Choroid plexus epithelial cell (primary cell): ENCODE data around the gene RXFP2.
A peak's percentile ranks its signal among the peaks of the same experiment; 100 is the strongest.

ENCODE experiments used
- DNase-seq: peaks from one replicate; pipeline ENCODE4 v3.0.0-alpha.2; 2010; ENCODE audit warnings: low read depth
- H3K4me3 ChIP-seq: 2 replicates; pipeline ENCODE4 v1.5.1; 2011; ENCODE audit warnings: low read depth, mild to moderate bottlenecking, control low read depth, low read length, moderate library complexity
- CTCF ChIP-seq: conservative IDR thresholded peaks from 2 replicates; pipeline ENCODE4 v1.5.1; 2011; ENCODE audit warnings: low read depth, mild to moderate bottlenecking, control low read depth, inconsistent platforms, low read length, moderate library complexity

Gene RXFP2

GRCh38 chr13:31794452-31794851 lies 55.1 kb downstream of the RXFP2 start:
- DNase-seq, result no peak
- TF ChIP-seq CTCF, result no peak
- no peak overlapping the region for H3K4me3 ChIP-seq

GRCh38 chr13:31797154-31797775 lies 57.9 kb downstream of the RXFP2 start:
- peak; percentile 54 for TF ChIP-seq CTCF
- H3K4me3 ChIP-seq, result no peak overlapping the region
- peak; percentile 54 for DNase-seq

- TF ChIP-seq CTCF, result no peak
- no peak for DNase-seq
- no peak overlapping the region for H3K4me3 ChIP-seq
These were observed 58.9 kb downstream of the RXFP2 start for GRCh38 chr13:31798189-31798588.

GRCh38 chr13:31801088-31801487 lies 61.8 kb downstream of the RXFP2 start:
- no peak for TF ChIP-seq CTCF
- H3K4me3 ChIP-seq, result no peak overlapping the region
- DNase-seq, result no peak

GRCh38 chr13:31803311-31803710 lies 64.0 kb downstream of the RXFP2 start:
- TF ChIP-seq CTCF, result no peak
- no peak overlapping the region for H3K4me3 ChIP-seq
- DNase-seq, result no peak

- no peak overlapping the region for H3K4me3 ChIP-seq
- no peak for TF ChIP-seq CTCF
- no peak for DNase-seq
These were observed 66.5 kb downstream of the RXFP2 start for GRCh38 chr13:31805841-31806240.

- no peak overlapping the region for H3K4me3 ChIP-seq
- peak; percentile 5 for DNase-seq
- TF ChIP-seq CTCF, result no peak
These were observed 67.8 kb downstream of the RXFP2 start for GRCh38 chr13:31807090-31807541.
